ENCODE results near the gene MT1H.

Gene MT1H

GRCh38 chr16:56681939-56682702 is 12.5 kb downstream of the MT1H start, which contains the start of gene MT1X:
MT1X (plus strand) TSS chr16:56682470; CDS start chr16:56682541, 71 bp downstream.
- peak; percentile 87 for DNase-seq
- Histone ChIP-seq H3F3A (ENCODE audit: insufficient read depth, low read length) (no peaks in the 10 kb centered on the region), H3K27ac (ENCODE audit: low read length) (no peak within 1 kb of the TSS), H3K27me3 (replicated peaks; ENCODE audit: insufficient read depth, low read length) (peaks cover 19% of the 10 kb centered on the region), H3K9me3 (replicated peaks; ENCODE audit: insufficient read depth, low read length) (no peaks in the 10 kb centered on the region), H3K4me2 (ENCODE audit: low read depth, low read length) (peak within 1 kb of the TSS; percentile 90), H4K20me1 (ENCODE audit: insufficient read depth, low read length) (no peaks in the 10 kb centered on the region), H3K9me2 (replicated peaks; ENCODE audit: insufficient read depth, low read length) (no peaks in the 10 kb centered on the region), H3K36me3 (replicated peaks; ENCODE audit: insufficient read depth, low read length) (no peaks in the 10 kb centered on the region), H3K4me1 (ENCODE audit: low read length) (no peaks in the 10 kb centered on the region), H3K9ac (ENCODE audit: low read length) (peak within 1 kb of the TSS; percentile 59; the same call in 1 of the 2 replicates), H2AFZ (ENCODE audit: low read length) (peak within 1 kb of the TSS; percentile 98), H3K79me2 (ENCODE audit: low read length) (no peaks in the 10 kb centered on the region), H3K4me3 (ENCODE audit: low read length) (peak within 1 kb of the TSS; percentile 71)
- TF ChIP-seq EZH2 (optimal IDR thresholded peaks at IDR 0.05; ENCODE audit: low read depth, low read length) = no peak
- TF ChIP-seq, protein P1, sequence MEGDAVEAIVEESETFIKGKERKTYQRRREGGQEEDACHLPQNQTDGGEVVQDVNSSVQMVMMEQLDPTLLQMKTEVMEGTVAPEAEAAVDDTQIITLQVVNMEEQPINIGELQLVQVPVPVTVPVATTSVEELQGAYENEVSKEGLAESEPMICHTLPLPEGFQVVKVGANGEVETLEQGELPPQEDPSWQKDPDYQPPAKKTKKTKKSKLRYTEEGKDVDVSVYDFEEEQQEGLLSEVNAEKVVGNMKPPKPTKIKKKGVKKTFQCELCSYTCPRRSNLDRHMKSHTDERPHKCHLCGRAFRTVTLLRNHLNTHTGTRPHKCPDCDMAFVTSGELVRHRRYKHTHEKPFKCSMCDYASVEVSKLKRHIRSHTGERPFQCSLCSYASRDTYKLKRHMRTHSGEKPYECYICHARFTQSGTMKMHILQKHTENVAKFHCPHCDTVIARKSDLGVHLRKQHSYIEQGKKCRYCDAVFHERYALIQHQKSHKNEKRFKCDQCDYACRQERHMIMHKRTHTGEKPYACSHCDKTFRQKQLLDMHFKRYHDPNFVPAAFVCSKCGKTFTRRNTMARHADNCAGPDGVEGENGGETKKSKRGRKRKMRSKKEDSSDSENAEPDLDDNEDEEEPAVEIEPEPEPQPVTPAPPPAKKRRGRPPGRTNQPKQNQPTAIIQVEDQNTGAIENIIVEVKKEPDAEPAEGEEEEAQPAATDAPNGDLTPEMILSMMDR (IDR thresholded peaks at IDR 0.05; ENCODE audit: low read length) = no peak
- no peak for TF ChIP-seq EZH2phosphoT487 (IDR thresholded peaks at IDR 0.05; ENCODE audit: low read length)

DNA sequence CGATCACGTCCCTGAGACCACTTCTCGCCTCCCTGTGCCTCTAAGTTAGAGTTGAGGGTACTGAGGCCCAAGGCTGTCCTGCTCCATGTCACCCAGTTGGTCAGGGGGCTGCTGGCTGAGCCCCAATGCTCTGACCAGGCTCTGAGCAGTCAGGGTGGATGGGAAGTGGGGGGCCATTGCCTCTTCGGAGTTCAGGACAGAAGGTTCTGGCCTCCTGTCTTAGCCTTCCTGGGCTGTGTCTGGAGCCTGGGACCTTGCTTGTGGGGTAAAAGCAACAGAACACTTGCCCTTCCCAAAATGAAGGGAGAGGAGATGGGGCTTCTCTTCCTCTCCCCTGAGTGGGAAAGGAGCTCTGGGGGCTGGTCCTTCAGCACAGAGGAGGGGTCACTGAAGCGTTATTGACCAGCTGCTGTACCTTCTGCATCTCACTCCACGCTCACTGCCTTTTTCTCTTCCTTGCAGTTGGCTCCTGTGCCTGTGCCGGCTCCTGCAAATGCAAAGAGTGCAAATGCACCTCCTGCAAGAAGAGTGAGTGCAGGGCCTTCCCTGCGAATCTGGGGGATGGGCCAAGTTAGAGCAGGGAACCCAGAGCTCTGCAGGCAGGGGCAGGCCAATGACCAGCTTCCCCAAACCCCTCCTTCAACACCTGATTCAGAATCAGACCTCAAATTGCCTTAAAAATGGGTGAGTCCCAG is 13.2 kb downstream of the MT1H start:
- Histone ChIP-seq H3K27ac (ENCODE audit: low read length) (no peak overlapping the region), H3K9me3 (replicated peaks; ENCODE audit: insufficient read depth, low read length) (no peaks in the 10 kb centered on the region), H3K9me2 (replicated peaks; ENCODE audit: insufficient read depth, low read length) (no peaks in the 10 kb centered on the region), H3K4me3 (ENCODE audit: low read length) (peak overlapping the region; percentile 71), H3K36me3 (replicated peaks; ENCODE audit: insufficient read depth, low read length) (no peaks in the 10 kb centered on the region), H3K9ac (ENCODE audit: low read length) (peak overlapping the region; percentile 50; the same call in 1 of the 2 replicates), H3K4me1 (ENCODE audit: low read length) (no peaks in the 10 kb centered on the region), H3F3A (ENCODE audit: insufficient read depth, low read length) (no peaks in the 10 kb centered on the region), H3K27me3 (replicated peaks; ENCODE audit: insufficient read depth, low read length) (peaks cover 11% of the 10 kb centered on the region; the same call in 1 of the 2 replicates), H2AFZ (ENCODE audit: low read length) (peak overlapping the region; percentile 98), H3K4me2 (ENCODE audit: low read depth, low read length) (peak overlapping the region; percentile 90), H3K79me2 (ENCODE audit: low read length) (no peaks in the 10 kb centered on the region), H4K20me1 (ENCODE audit: insufficient read depth, low read length) (no peaks in the 10 kb centered on the region)
- no peak for TF ChIP-seq EZH2phosphoT487 (IDR thresholded peaks at IDR 0.05; ENCODE audit: low read length)
- TF ChIP-seq, protein P1 (IDR thresholded peaks at IDR 0.05; ENCODE audit: low read length) = no peak
- DNase-seq = no peak

DNA sequence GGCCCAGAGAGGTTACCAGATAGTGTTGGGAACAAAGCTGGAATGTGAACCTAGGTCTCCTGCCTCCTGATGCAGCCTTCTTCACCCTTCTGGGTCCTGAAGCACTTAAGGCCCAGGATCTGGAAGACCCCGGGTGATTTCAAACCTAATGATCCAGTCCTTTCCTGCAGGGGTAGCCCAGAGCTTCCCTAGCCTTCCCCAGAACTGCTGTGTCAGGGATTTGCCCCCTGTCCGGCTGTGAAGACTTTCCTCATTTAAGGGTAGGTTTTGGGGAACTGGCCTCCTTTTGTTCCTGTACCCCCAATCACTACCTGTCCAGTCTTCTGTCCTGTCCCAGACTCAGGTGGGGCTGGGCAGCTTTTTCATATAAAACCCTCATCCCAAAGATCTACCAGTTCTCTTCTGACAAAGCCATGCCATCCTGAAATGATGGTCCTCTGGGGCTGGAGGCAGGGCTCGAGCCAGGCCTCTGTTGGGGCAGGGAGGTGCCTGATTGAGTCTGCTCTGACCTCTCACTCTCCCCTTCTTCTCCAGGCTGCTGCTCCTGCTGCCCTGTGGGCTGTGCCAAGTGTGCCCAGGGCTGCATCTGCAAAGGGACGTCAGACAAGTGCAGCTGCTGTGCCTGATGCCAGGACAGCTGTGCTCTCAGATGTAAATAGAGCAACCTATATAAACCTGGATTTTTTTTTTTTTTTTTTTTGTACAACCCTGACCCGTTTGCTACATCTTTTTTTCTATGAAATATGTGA is 14.0 kb downstream of the MT1H start:
- Histone ChIP-seq H4K20me1 (ENCODE audit: insufficient read depth, low read length) (no peaks in the 10 kb centered on the region), H3K27ac (ENCODE audit: low read length) (no peak overlapping the region), H3K4me3 (ENCODE audit: low read length) (no peak overlapping the region), H3K36me3 (replicated peaks; ENCODE audit: insufficient read depth, low read length) (no peaks in the 10 kb centered on the region), H3K4me2 (ENCODE audit: low read depth, low read length) (no peak overlapping the region), H3K9me3 (replicated peaks; ENCODE audit: insufficient read depth, low read length) (no peaks in the 10 kb centered on the region), H3K9ac (ENCODE audit: low read length) (no peak overlapping the region), H3K9me2 (replicated peaks; ENCODE audit: insufficient read depth, low read length) (no peaks in the 10 kb centered on the region), H3K27me3 (replicated peaks; ENCODE audit: insufficient read depth, low read length) (0 out of 2 replicates have a peak, but pooled peaks cover 8% of the 10 kb centered on the region), H3K79me2 (ENCODE audit: low read length) (no peaks in the 10 kb centered on the region), H3K4me1 (ENCODE audit: low read length) (no peaks in the 10 kb centered on the region), H3F3A (ENCODE audit: insufficient read depth, low read length) (no peaks in the 10 kb centered on the region), H2AFZ (ENCODE audit: low read length) (no peak overlapping the region)
- TF ChIP-seq, protein P1 (IDR thresholded peaks at IDR 0.05; ENCODE audit: low read length) = no peak
- no peak for TF ChIP-seq EZH2 (optimal IDR thresholded peaks at IDR 0.05; ENCODE audit: low read depth, low read length)
- no peak for TF ChIP-seq EZH2phosphoT487 (IDR thresholded peaks at IDR 0.05; ENCODE audit: low read length)
- DNase-seq = no peak
